ENCODE results near the gene INAFM1.
"Not testable (repeated sequence)": the region's sequence is repeated elsewhere in the genome, so short reads cannot be mapped to it uniquely, and the experiment has no call there.

The INAFM1 gene

GRCh38 chr19:47270408-47270807, 4.3 kb upstream of the INAFM1 start:
- no peak for DNase-seq

- DNase-seq, result no peak
Measured at GRCh38 chr19:47271949-47272348, 2.7 kb upstream of the INAFM1 start.

GRCh38 chr19:47272448-47273312, 2.0 kb upstream of the INAFM1 start:
- DNase-seq, result no peak

GRCh38 chr19:47273313-47274070, 1.2 kb upstream of the INAFM1 start:
- DNase-seq, result peak; percentile 52 to 82

GRCh38 chr19:47274891-47275761, 441 bp downstream of the INAFM1 start:
- no peak for DNase-seq

- DNase-seq, result no peak
Measured at GRCh38 chr19:47275791-47276461, 1.2 kb downstream of the INAFM1 start.

GRCh38 chr19:47276513-47276912, 1.8 kb downstream of the INAFM1 start:
- DNase-seq, result not testable (repeated sequence)

- DNase-seq, result no peak
Measured at GRCh38 chr19:47280183-47280797, 5.6 kb downstream of the INAFM1 start.

- DNase-seq, result no peak
Measured at GRCh38 chr19:47283405-47284059, 8.8 kb downstream of the INAFM1 start.

GRCh38 chr19:47284324-47284899, 9.7 kb downstream of the INAFM1 start:
- DNase-seq, result peak in 1 of 2 experiments; percentile 45

- DNase-seq, result peak; percentile 45 to 68
Measured at GRCh38 chr19:47296036-47296435, 21.4 kb downstream of the INAFM1 start.

GRCh38 chr19:47300867-47301266, 26.2 kb downstream of the INAFM1 start:
- DNase-seq, result not testable (repeated sequence)

GRCh38 chr19:47302249-47302648, 27.6 kb downstream of the INAFM1 start:
- no peak for DNase-seq

GRCh38 chr19:47303966-47304365, 29.3 kb downstream of the INAFM1 start:
- no peak for DNase-seq

- no peak for DNase-seq
Measured at GRCh38 chr19:47305309-47305751, 30.6 kb downstream of the INAFM1 start.

GRCh38 chr19:47306303-47306702, 31.6 kb downstream of the INAFM1 start:
- no peak for DNase-seq

- no peak for DNase-seq
Measured at GRCh38 chr19:47309038-47309437, 34.4 kb downstream of the INAFM1 start.

- DNase-seq, result no peak
Measured at GRCh38 chr19:47309608-47310007, 34.9 kb downstream of the INAFM1 start, which contains the start of gene C5AR1. Gene C5AR1 (plus strand): TSS chr19:47309861. CDS start chr19:47309896, 35 bp downstream.

GRCh38 chr19:47310323-47310722, 35.6 kb downstream of the INAFM1 start:
- DNase-seq, result no peak

GRCh38 chr19:47310819-47311218, 36.1 kb downstream of the INAFM1 start:
- no peak for DNase-seq
